HUES6 (cell line): ENCODE results near the gene SLC25A30.
"Not testable (repeated sequence)": the region's sequence is repeated elsewhere in the genome, so short reads cannot be mapped to it uniquely, and the experiment has no call there.

Experiments
- H3K27ac ChIP-seq: 2 replicates; pipeline ENCODE4 v1.7.0; 2013; ENCODE audit warnings: low read depth, mild to moderate bottlenecking, low read length, inconsistent platforms
- H3K27me3 ChIP-seq: 2 replicates; pipeline ENCODE4 v1.6.1; 2013; ENCODE audit warnings: low read length; ENCODE audit not compliant: control insufficient read depth, insufficient read depth
- H3K36me3 ChIP-seq: 2 replicates; pipeline ENCODE4 v1.6.1; 2013; ENCODE audit warnings: low read length; ENCODE audit not compliant: control insufficient read depth, insufficient read depth
- H3K4me1 ChIP-seq: 2 replicates; pipeline ENCODE4 v1.6.1; 2013; ENCODE audit warnings: low read length; ENCODE audit not compliant: control insufficient read depth, insufficient read depth
- H3K4me3 ChIP-seq: 2 replicates; pipeline ENCODE4 v1.5.1; 2013; ENCODE audit warnings: low read depth, low read length
- H3K9ac ChIP-seq: one replicate; pipeline ENCODE4 v1.6.1; 2013; ENCODE audit warnings: mild to moderate bottlenecking, low read length
- H3K9me3 ChIP-seq: 2 replicates; pipeline ENCODE4 v1.6.1; 2013; ENCODE audit warnings: low read depth, low read length; ENCODE audit not compliant: control insufficient read depth, insufficient read depth

SLC25A30 gene

DNA sequence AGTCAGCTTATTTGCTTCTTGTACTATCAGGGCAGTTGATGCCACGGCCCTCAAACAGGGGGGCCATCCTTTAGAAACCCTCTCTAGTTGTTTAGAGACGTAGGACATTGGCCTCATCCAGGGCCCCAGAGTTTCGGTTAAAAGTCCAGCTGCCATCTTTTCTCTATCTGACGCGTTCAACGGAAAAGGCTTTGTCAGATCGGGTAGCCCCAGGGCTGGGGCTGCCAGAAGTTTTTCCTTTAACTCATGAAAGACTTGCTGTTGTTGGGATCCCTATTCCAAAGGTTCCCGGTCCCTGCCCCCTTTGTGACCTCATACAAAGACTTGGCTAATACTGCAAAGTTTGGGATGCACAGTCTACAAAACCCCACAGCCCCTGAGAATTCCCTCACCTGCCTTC is 39.4 kb downstream of the SLC25A30 start:
- H3K36me3 ChIP-seq, H3K4me3 ChIP-seq, H3K4me1 ChIP-seq, H3K9ac ChIP-seq, H3K27me3 ChIP-seq, H3K27ac ChIP-seq, H3K9me3 ChIP-seq: not testable (repeated sequence)

DNA sequence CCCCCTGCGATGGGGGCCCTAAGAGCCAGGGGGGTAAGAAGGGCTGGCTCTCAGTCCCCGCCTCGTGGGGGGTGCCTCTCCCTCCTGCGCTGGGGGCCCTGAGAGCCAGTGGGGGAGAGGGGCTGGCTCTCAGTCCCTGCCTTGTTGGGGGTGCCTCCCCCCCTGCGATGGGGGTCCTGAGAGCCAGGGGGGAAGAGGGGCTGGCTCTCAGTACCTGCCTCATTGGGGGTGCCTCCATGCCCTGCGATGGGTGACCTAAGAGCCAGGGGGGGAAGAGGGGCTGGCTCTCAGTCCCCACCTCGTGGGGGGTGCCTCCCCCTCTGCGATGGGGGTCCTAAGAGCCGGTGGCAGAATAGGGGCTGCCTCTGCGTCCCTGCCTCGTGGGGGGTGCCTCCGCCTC is 40.9 kb downstream of the SLC25A30 start:
- H3K27me3 ChIP-seq, H3K36me3 ChIP-seq, H3K9me3 ChIP-seq, H3K4me1 ChIP-seq, H3K9ac ChIP-seq, H3K27ac ChIP-seq, H3K4me3 ChIP-seq: not testable (repeated sequence)

DNA sequence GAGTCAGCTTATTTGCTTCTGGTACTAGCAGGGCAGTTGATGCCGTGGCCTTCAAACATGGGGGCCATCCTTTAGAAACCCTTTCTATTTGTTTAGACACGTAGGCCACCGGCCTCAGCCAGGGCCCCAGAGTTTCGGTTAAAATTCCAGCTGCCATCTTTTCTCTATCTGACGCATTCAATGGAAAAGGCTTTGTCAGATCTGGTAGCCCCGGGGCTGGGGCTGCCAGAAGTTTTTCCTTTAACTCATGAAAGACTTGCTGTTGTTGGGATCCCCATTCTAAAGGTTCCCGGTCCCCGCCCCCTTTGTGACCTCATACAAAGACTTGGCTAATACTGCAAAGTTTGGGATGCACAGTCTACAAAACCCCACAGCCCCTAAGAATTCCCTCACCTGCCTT is 41.5 kb downstream of the SLC25A30 start:
- H3K4me3 ChIP-seq, H3K9me3 ChIP-seq, H3K27ac ChIP-seq, H3K27me3 ChIP-seq, H3K9ac ChIP-seq, H3K36me3 ChIP-seq: not testable (repeated sequence)
- peaks cover 12% of the 10 kb centered on the region; the same call in 1 of the 2 replicates for H3K4me1 ChIP-seq

DNA sequence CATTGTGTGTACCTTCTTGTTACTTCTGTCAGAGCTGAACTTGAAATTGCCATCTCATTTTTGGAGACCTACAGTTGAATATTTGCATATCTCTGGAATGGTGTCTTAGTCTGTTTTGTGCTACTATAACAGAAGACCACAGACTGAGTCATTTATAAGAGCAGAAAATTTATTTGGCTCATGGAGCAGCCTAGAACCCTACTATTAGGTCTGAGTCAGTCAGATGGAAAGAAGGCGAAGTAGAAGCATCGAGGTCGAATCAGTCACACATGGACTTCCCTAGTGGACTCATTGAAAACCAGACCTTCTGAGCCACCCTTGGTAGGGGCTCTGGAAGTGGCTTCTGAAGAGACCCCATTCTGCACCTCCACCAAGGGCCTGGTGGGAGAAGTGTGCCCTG is 43.3 kb downstream of the SLC25A30 start:
- Histone ChIP-seq H3K4me3 (no peak overlapping the region), H3K36me3 (0 out of 2 replicates have a peak, but pooled peaks cover 7% of the 10 kb centered on the region), H3K27me3 (no peaks in the 10 kb centered on the region), H3K9me3 (no peaks in the 10 kb centered on the region), H3K4me1 (peaks cover 17% of the 10 kb centered on the region), H3K9ac (no peak overlapping the region), H3K27ac (no peak overlapping the region)

DNA sequence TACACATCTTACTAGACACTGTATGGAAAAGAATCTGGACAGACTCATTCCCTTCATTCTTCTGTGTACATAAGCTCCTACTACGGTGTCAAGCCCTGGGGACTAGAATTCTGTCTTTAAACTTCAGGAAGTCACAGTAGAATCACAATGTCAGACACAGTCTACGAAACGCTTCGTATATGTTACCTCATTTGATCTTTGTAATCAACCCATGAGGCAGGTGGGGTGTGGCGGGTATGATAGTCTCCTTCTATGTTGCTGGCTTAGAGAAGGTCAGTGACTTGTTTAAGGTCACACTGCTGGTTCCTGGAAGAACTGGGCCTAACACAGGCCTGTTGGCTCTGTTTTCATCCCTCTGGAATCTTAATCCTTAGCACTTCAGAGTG is 45.0 kb downstream of the SLC25A30 start:
- Histone ChIP-seq H3K9ac (no peak overlapping the region), H3K27ac (no peak overlapping the region), H3K4me3 (no peak overlapping the region), H3K9me3 (no peaks in the 10 kb centered on the region), H3K4me1 (peaks cover 21% of the 10 kb centered on the region), H3K27me3 (no peaks in the 10 kb centered on the region), H3K36me3 (0 out of 2 replicates have a peak, but pooled peaks cover 7% of the 10 kb centered on the region)

DNA sequence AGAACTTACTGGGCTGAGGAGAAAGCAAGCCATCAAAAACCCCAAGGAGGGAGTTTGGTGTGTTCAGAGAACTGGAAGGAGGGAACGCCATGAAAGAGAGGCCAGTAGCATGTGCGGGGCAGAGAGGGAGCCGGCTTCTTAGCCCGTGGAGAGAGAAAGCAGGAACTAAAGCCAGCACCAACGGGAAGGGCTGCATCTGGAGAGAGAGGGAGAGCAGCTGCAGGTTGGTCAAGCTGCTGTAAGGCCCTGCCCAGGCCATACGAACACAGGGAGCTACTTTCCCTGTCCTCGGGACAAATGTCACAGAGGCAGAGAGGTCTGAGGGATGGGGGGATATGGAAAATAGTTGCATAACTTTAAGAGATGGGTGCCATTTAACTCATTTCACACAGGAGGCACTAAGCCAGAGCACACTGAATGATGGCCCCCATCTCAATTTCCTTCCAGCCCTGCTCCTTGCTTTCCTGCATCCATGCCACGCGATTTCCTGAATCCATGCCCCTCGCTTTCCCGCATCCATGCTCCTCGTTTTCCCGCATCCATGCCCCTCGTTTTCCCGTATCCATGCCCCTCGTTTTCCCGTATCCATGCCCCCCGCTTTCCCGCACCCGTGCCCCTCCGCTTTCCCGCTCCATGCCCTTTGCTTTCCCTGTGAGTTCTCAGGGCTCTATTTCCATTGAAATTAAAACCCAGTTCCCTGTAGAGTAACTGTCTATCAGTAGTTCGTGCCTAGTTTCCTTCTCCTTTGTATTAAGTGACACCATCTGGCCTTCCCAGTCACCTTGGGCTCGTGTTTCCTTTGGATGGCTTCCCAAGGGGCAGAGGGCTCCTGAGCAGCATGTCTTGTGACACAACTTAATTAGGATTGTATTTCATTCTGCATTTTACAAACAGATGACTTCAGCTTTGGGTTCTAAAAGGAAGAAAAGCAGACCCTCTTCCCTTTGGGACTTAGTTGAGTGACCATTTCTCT is 45.7 kb downstream of the SLC25A30 start:
- Histone ChIP-seq H3K9ac (no peak overlapping the region), H3K27me3 (no peaks in the 10 kb centered on the region), H3K27ac (no peak overlapping the region), H3K36me3 (0 out of 2 replicates have a peak, but pooled peaks cover 7% of the 10 kb centered on the region), H3K4me3 (no peak overlapping the region), H3K9me3 (no peaks in the 10 kb centered on the region), H3K4me1 (peaks cover 23% of the 10 kb centered on the region)

DNA sequence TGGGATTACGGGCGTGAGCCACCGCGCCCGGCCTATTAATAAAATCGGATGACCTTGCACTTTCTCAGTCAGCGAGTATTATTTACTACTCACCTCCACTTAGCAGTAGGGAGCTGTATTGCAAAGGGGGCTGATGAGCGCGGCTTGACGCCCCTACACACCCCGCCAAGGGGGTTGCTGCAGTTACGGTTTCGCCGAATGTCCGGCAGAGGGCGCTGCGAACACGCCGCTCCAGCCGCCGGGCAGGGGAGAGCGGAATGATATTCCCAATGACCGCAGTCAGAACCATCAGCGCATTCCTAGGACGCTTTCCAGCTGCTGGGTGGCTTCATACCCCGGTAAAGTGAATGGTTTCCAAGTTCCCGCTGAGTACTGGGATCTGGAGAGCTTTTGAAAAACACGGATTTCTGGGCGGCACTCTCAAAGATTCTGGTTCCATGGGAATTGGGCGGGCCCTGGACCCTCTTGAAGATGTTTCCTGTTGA is 47.2 kb downstream of the SLC25A30 start:
- Histone ChIP-seq H3K27me3 (no peaks in the 10 kb centered on the region), H3K9ac (no peak overlapping the region), H3K27ac (no peak overlapping the region), H3K4me1 (peaks cover 28% of the 10 kb centered on the region), H3K36me3 (0 out of 2 replicates have a peak, but pooled peaks cover 7% of the 10 kb centered on the region), H3K9me3 (no peaks in the 10 kb centered on the region), H3K4me3 (no peak overlapping the region)

DNA sequence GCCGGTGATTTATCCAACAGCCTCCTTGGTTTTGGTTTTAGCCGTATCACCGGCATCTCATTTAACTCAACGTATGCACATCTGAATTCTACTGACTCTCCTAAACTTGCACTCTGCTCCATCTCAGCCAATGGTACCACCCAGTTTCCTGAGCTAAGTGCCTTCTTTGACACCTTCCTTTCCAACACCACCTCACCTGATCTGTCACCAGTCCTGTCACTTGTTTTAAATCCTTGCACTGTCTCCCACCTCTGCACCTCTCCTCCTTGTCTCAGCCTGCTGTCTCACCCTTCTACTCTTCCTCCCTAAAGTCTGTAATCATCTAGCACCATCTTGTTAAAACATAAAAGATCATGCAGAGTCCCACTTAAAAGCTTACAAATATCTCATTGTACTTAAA is 49.1 kb downstream of the SLC25A30 start:
- 0 out of 2 replicates have a peak, but pooled peaks cover 7% of the 10 kb centered on the region for H3K36me3 ChIP-seq
- no peak overlapping the region for H3K9ac ChIP-seq
- no peaks in the 10 kb centered on the region for H3K9me3 ChIP-seq
- no peak overlapping the region for H3K4me3 ChIP-seq
- H3K27me3 ChIP-seq = no peaks in the 10 kb centered on the region
- no peak overlapping the region for H3K27ac ChIP-seq
- peaks cover 28% of the 10 kb centered on the region for H3K4me1 ChIP-seq

DNA sequence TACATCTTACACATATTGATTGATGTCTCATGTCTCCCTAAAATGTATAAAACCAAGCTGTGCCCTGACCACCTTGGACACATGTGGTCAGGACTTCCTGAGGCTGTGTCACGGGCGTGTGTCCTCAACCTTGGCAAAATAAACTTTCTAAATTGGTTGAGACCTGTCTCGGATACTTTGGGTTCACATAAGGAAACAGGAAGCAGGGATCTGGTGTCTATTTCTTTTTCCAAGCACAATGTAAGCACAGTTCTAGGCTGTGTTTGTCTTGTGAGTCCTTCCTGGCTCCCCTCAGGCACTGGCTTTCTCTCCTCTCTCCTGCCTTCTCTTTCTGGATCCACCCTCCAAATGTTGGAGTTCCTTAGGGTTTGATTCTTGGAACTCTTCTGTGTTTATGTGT is 49.6 kb downstream of the SLC25A30 start:
- Histone ChIP-seq H3K4me1 (peaks cover 28% of the 10 kb centered on the region), H3K9me3 (no peaks in the 10 kb centered on the region), H3K36me3 (0 out of 2 replicates have a peak, but pooled peaks cover 7% of the 10 kb centered on the region), H3K4me3 (no peak overlapping the region), H3K27ac (no peak overlapping the region), H3K9ac (no peak overlapping the region), H3K27me3 (no peaks in the 10 kb centered on the region)

DNA sequence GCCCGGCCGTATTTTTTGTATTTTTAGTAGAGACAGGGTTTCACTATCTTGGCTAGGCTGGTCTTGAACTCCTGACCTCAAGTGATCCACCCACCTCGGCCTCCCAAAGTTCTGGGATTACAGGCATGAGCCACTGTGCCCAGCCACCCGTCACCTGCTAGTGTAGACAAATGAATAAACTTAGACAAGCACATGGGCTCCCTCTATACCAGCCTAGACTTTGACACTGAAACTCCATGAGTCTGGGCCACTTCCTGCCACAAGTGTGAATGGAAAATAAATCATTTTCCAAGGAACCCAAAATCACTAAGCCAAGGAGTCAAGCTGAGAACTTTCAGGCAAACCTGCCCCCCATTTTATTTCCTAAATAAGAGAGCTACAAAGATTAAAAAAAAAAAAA is 50.2 kb downstream of the SLC25A30 start:
- H3K27me3 ChIP-seq = no peaks in the 10 kb centered on the region
- H3K9ac ChIP-seq = no peak overlapping the region
- H3K4me1 ChIP-seq = peaks cover 31% of the 10 kb centered on the region
- no peak overlapping the region for H3K27ac ChIP-seq
- no peaks in the 10 kb centered on the region for H3K9me3 ChIP-seq
- 0 out of 2 replicates have a peak, but pooled peaks cover 7% of the 10 kb centered on the region for H3K36me3 ChIP-seq
- no peak overlapping the region for H3K4me3 ChIP-seq

DNA sequence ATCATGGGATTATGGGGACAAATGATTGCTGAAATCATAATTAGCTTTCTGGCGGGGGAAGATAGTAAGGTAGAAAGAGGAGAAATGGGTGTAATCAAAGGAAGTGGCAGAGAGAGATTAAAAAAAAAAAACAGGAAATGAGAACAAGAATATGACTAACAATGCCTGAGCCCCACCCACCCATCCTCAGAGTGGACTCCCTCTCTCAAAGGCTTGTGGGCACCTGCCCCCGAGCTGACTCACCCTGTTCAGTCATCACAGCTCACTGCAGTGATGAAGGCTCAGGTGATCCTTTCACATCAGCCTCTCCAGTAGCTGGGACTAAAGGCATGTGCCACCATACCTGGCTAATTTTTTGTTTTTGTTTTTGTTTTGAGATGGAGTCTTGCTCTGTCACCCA is 50.8 kb downstream of the SLC25A30 start:
- H3K27ac ChIP-seq = no peak overlapping the region
- peaks cover 26% of the 10 kb centered on the region for H3K4me1 ChIP-seq
- no peak overlapping the region for H3K4me3 ChIP-seq

More for the DNA sequence above, 50.8 kb downstream of the SLC25A30 start:
- H3K27me3 ChIP-seq = no peaks in the 10 kb centered on the region
- no peaks in the 10 kb centered on the region for H3K9me3 ChIP-seq
- 0 out of 2 replicates have a peak, but pooled peaks cover 6% of the 10 kb centered on the region for H3K36me3 ChIP-seq
- no peak overlapping the region for H3K9ac ChIP-seq
